GM23338 (cell line): ENCODE results near the gene CADM4. TPM values are rescaled to one million over a fixed set of nuclear protein-coding genes. Genes with fewer than 3 reads are reported as not detected.

Experiments used
- ATAC-seq: fragments of 200-7000 bp; cut with Tn5 transposase; 3 replicates; pipeline ENCODE4 v1.9.1; 2020
- DNase-seq: peaks from one replicate; pipeline ENCODE4 v3.0.0-alpha.2; 2015; ENCODE audit warnings: low spot score
- H2AFZ ChIP-seq: fragments of 200-600 bp; sonication (generic); 2 replicates; pipeline ENCODE4 v1.8.0; 2016; ENCODE audit warnings: antibody characterized with exemption, mild to moderate bottlenecking, moderate library complexity
- H3F3A ChIP-seq: fragments of 200-600 bp; sonication (generic); replicated peaks from 2 replicates; pipeline ENCODE4 v1.8.0; 2017; ENCODE audit warnings: antibody characterized with exemption, mixed run types, low read depth
- H3K27ac ChIP-seq: fragments of 200-600 bp; sonication (generic); 2 replicates; pipeline ENCODE4 v1.6.1; 2016; ENCODE audit warnings: low read depth
- H3K27me3 ChIP-seq: fragments of 200-600 bp; sonication (generic); 2 replicates; pipeline ENCODE4 v1.8.0; 2016; ENCODE audit warnings: mild to moderate bottlenecking, mixed run types, moderate library complexity; ENCODE audit not compliant: insufficient read depth
- H3K36me3 ChIP-seq: fragments of 200-600 bp; sonication (generic); 2 replicates; pipeline ENCODE4 v1.8.0; 2016; ENCODE audit warnings: mild to moderate bottlenecking; ENCODE audit not compliant: insufficient read depth
- H3K4me1 ChIP-seq: fragments of 200-600 bp; sonication (generic); 2 replicates; pipeline ENCODE4 v1.8.0; 2016; ENCODE audit warnings: mild to moderate bottlenecking, moderate library complexity; ENCODE audit not compliant: insufficient read depth
- H3K4me2 ChIP-seq: fragments of 200-600 bp; sonication (generic); 2 replicates; pipeline ENCODE4 v1.7.1; 2017; ENCODE audit warnings: mixed run types
- H3K4me3 ChIP-seq: fragments of 200-600 bp; sonication (generic); 2 replicates; pipeline ENCODE4 v1.6.1; 2016; ENCODE audit warnings: mixed run types
- H3K79me2 ChIP-seq: fragments of 200-600 bp; sonication (generic); replicated peaks from 2 replicates; pipeline ENCODE4 v1.8.0; 2017; ENCODE audit warnings: mild to moderate bottlenecking; ENCODE audit not compliant: insufficient read depth
- H3K9me2 ChIP-seq: fragments of 200-600 bp; sonication (generic); 2 replicates; pipeline ENCODE4 v1.8.0; 2017; ENCODE audit not compliant: insufficient read depth
- H4K20me1 ChIP-seq: fragments of 200-600 bp; sonication (generic); replicated peaks from 2 replicates; pipeline ENCODE4 v1.8.0; 2017; ENCODE audit warnings: mild to moderate bottlenecking; ENCODE audit not compliant: insufficient read depth
- H3K27ac Mint-ChIP-seq: 2 replicates; pipeline ENCODE4 v1.8.0; 2020; ENCODE audit warnings: inconsistent platforms, mild to moderate bottlenecking, moderate library complexity, mixed read lengths
- H3K27me3 Mint-ChIP-seq: 3 replicates; pipeline ENCODE4 v1.8.0; 2022; ENCODE audit warnings: low read depth, mild to moderate bottlenecking, moderate library complexity, mixed read lengths, inconsistent platforms; ENCODE audit not compliant: insufficient read depth, poor library complexity
- H3K36me3 Mint-ChIP-seq: 3 replicates; pipeline ENCODE4 v1.8.0; 2021; ENCODE audit warnings: low read depth, mild to moderate bottlenecking, inconsistent platforms, moderate library complexity, mixed read lengths
- H3K4me1 Mint-ChIP-seq: 3 replicates; pipeline ENCODE4 v1.8.0; 2020; ENCODE audit warnings: mild to moderate bottlenecking, inconsistent platforms, mixed read lengths
- H3K4me3 Mint-ChIP-seq: 3 replicates; pipeline ENCODE4 v1.8.0; 2021; ENCODE audit warnings: moderate library complexity, mild to moderate bottlenecking, inconsistent platforms, mixed read lengths
- H3K9me3 Mint-ChIP-seq: 3 replicates; pipeline ENCODE4 v1.8.0; 2020; ENCODE audit warnings: moderate library complexity, mild to moderate bottlenecking, inconsistent platforms, mixed read lengths
- CREB1 ChIP-seq: fragments of 250-450 bp; sonication (Bioruptor Pico); IDR thresholded peaks from 2 replicates; pipeline ENCODE4 v1.5.0; 2020; ENCODE audit warnings: low read depth, mild to moderate bottlenecking, moderate library complexity
- EZH2 ChIP-seq: fragments of 200-600 bp; sonication (generic); IDR thresholded peaks from one replicate; pipeline ENCODE4 v1.8.0; 2017; ENCODE audit warnings: antibody characterized with exemption, mild to moderate bottlenecking, low read depth; ENCODE audit not compliant: unreplicated experiment
- NANOG ChIP-seq: IDR thresholded peaks from 2 replicates; pipeline ENCODE4 v1.6.1; 2016; ENCODE audit warnings: antibody characterized with exemption, borderline replicate concordance
- POLR2AphosphoS5 ChIP-seq: IDR thresholded peaks from 2 replicates; pipeline ENCODE4 v1.6.1; 2016; ENCODE audit warnings: antibody characterized with exemption, low read depth
- ZNF114 ChIP-seq: fragments of 250-450 bp; sonication (Bioruptor Pico); IDR thresholded peaks from 2 replicates; pipeline ENCODE4 v1.5.0; 2020; ENCODE audit warnings: mild to moderate bottlenecking, moderate library complexity
- ZNF331 ChIP-seq: fragments of 250-450 bp; sonication (Bioruptor Pico); IDR thresholded peaks from 2 replicates; pipeline ENCODE4 v1.5.0; 2020; ENCODE audit warnings: low read depth, mild to moderate bottlenecking, moderate library complexity
- polyA plus RNA-seq: library from polyadenylated mRNA; unstranded; fragments of >200 nt; fragmentation: Nextera tagmentation; extraction: Ambion mirVana; gene quantifications from 2 replicates; pipeline ENCODE4 v1.2.1, GENCODE V29; 2016
- total RNA-seq: library from RNA; depleted of rRNA; stranded (reverse); fragments of >200 nt; shearing (Covaris generic); gene quantifications from 2 replicates; pipeline ENCODE4 v1.2.3, GENCODE V29; 2014
- TF ChIP-seq, protein P1 (sequence below), 2 experiments: fragments of 200-600 bp in 1 of 2; sonication (generic) in 1 of 2; conservative IDR thresholded peaks; 2 replicates each; pipeline versions ENCODE4 v1.5.1 to v1.6.1; 2016 to 2017; ENCODE audit warnings: antibody characterized with exemption in 2 of 2, low read depth in 2 of 2, mild to moderate bottlenecking in 2 of 2, moderate library complexity in 1 of 2
- TF ChIP-seq, protein P2 (sequence below): IDR thresholded peaks from 2 replicates; pipeline ENCODE4 v1.6.1; 2016; ENCODE audit warnings: antibody characterized with exemption
- TF ChIP-seq, protein P3 (sequence below): fragments of 250-450 bp; sonication (Bioruptor Pico); IDR thresholded peaks from 2 replicates; pipeline ENCODE4 v1.5.0; 2020; ENCODE audit warnings: mild to moderate bottlenecking, moderate library complexity

The CADM4 gene
- total and polyA plus RNA-seq, 2 experiments from 2014 or later = 3.7 to 21.2 TPM

DNA sequence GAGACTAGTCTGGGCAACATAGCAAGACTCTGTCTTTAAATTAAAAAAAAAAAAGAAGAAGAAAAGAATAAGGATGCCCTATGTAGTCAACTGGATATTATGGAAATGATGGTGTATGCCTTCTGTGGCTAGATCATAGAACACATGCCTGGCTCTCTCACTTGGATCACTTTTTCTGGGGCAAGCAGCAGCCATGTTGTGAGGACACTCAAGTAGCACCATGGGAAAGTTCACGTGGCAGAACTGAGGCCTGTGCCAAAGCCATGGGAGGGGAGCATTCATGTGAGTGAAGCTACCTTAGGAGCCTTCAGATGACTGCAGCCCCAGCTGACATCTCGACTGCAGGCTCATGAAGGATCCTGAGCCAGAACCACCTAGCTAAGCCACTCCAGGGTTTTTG, 18.4 kb upstream of the CADM4 start (continued):
- TF ChIP-seq NANOG (no peak), POLR2AphosphoS5 (no peak), EZH2 (no peak)
- TF ChIP-seq, protein P1, sequence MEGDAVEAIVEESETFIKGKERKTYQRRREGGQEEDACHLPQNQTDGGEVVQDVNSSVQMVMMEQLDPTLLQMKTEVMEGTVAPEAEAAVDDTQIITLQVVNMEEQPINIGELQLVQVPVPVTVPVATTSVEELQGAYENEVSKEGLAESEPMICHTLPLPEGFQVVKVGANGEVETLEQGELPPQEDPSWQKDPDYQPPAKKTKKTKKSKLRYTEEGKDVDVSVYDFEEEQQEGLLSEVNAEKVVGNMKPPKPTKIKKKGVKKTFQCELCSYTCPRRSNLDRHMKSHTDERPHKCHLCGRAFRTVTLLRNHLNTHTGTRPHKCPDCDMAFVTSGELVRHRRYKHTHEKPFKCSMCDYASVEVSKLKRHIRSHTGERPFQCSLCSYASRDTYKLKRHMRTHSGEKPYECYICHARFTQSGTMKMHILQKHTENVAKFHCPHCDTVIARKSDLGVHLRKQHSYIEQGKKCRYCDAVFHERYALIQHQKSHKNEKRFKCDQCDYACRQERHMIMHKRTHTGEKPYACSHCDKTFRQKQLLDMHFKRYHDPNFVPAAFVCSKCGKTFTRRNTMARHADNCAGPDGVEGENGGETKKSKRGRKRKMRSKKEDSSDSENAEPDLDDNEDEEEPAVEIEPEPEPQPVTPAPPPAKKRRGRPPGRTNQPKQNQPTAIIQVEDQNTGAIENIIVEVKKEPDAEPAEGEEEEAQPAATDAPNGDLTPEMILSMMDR (conservative IDR thresholded peaks at IDR 0.05; ENCODE audit: low read depth in 2 of 2) = no peak

DNA sequence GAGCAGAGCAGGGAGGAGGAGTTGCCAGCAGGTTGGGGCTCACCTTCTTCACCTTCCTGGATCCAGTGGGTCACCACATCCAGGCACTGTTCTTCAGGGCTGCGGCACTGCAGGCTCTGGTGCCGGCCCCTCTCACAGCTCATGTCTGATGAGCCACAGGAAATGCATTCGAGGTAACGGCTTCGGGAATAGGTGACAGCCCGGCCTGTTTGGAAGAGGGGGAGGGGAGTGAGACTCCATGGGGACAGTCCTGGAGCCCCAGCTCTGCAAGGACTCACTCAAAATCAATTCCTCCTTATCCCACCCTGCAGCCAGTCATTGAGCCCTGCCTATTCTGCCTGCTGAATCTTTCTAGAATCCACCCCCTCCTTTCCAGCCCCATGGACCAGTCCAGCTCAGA, 16.8 kb upstream of the CADM4 start:
- ATAC-seq = no peak
- no peaks in the 10 kb centered on the region; the same call in 1 of the 2 replicates for H4K20me1 ChIP-seq

More for the DNA sequence above, 16.8 kb upstream of the CADM4 start:
- Histone ChIP-seq H3F3A (0 out of 2 replicates have a peak, but pooled peaks cover 2% of the 10 kb centered on the region), H3K36me3 (no peaks in the 10 kb centered on the region; the same call in 1 of the 2 replicates), H3K79me2 (no peaks in the 10 kb centered on the region), H3K4me3 (no peak overlapping the region), H3K4me2 (no peak overlapping the region), H3K9me2 (no peaks in the 10 kb centered on the region), H3K27ac (no peak overlapping the region), H3K27me3 (no peaks in the 10 kb centered on the region), H2AFZ (no peak overlapping the region), H3K4me1 (no peaks in the 10 kb centered on the region; the same call in 1 of the 2 replicates)
- no peak for DNase-seq
- H3K4me1 Mint-ChIP-seq = no peaks in the 10 kb centered on the region
- H3K27ac Mint-ChIP-seq = no peak overlapping the region; the same call in 1 of the 2 replicates
- H3K4me3 Mint-ChIP-seq = no peak overlapping the region
- H3K36me3 Mint-ChIP-seq = peaks cover 80% of the 10 kb centered on the region
- H3K27me3 Mint-ChIP-seq = peaks cover 8% of the 10 kb centered on the region
- no peaks in the 10 kb centered on the region; the same call in 2 of the 3 replicates for H3K9me3 Mint-ChIP-seq
- TF ChIP-seq, protein P2, sequence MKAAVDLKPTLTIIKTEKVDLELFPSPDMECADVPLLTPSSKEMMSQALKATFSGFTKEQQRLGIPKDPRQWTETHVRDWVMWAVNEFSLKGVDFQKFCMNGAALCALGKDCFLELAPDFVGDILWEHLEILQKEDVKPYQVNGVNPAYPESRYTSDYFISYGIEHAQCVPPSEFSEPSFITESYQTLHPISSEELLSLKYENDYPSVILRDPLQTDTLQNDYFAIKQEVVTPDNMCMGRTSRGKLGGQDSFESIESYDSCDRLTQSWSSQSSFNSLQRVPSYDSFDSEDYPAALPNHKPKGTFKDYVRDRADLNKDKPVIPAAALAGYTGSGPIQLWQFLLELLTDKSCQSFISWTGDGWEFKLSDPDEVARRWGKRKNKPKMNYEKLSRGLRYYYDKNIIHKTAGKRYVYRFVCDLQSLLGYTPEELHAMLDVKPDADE = no peak
- TF ChIP-seq, protein P3, sequence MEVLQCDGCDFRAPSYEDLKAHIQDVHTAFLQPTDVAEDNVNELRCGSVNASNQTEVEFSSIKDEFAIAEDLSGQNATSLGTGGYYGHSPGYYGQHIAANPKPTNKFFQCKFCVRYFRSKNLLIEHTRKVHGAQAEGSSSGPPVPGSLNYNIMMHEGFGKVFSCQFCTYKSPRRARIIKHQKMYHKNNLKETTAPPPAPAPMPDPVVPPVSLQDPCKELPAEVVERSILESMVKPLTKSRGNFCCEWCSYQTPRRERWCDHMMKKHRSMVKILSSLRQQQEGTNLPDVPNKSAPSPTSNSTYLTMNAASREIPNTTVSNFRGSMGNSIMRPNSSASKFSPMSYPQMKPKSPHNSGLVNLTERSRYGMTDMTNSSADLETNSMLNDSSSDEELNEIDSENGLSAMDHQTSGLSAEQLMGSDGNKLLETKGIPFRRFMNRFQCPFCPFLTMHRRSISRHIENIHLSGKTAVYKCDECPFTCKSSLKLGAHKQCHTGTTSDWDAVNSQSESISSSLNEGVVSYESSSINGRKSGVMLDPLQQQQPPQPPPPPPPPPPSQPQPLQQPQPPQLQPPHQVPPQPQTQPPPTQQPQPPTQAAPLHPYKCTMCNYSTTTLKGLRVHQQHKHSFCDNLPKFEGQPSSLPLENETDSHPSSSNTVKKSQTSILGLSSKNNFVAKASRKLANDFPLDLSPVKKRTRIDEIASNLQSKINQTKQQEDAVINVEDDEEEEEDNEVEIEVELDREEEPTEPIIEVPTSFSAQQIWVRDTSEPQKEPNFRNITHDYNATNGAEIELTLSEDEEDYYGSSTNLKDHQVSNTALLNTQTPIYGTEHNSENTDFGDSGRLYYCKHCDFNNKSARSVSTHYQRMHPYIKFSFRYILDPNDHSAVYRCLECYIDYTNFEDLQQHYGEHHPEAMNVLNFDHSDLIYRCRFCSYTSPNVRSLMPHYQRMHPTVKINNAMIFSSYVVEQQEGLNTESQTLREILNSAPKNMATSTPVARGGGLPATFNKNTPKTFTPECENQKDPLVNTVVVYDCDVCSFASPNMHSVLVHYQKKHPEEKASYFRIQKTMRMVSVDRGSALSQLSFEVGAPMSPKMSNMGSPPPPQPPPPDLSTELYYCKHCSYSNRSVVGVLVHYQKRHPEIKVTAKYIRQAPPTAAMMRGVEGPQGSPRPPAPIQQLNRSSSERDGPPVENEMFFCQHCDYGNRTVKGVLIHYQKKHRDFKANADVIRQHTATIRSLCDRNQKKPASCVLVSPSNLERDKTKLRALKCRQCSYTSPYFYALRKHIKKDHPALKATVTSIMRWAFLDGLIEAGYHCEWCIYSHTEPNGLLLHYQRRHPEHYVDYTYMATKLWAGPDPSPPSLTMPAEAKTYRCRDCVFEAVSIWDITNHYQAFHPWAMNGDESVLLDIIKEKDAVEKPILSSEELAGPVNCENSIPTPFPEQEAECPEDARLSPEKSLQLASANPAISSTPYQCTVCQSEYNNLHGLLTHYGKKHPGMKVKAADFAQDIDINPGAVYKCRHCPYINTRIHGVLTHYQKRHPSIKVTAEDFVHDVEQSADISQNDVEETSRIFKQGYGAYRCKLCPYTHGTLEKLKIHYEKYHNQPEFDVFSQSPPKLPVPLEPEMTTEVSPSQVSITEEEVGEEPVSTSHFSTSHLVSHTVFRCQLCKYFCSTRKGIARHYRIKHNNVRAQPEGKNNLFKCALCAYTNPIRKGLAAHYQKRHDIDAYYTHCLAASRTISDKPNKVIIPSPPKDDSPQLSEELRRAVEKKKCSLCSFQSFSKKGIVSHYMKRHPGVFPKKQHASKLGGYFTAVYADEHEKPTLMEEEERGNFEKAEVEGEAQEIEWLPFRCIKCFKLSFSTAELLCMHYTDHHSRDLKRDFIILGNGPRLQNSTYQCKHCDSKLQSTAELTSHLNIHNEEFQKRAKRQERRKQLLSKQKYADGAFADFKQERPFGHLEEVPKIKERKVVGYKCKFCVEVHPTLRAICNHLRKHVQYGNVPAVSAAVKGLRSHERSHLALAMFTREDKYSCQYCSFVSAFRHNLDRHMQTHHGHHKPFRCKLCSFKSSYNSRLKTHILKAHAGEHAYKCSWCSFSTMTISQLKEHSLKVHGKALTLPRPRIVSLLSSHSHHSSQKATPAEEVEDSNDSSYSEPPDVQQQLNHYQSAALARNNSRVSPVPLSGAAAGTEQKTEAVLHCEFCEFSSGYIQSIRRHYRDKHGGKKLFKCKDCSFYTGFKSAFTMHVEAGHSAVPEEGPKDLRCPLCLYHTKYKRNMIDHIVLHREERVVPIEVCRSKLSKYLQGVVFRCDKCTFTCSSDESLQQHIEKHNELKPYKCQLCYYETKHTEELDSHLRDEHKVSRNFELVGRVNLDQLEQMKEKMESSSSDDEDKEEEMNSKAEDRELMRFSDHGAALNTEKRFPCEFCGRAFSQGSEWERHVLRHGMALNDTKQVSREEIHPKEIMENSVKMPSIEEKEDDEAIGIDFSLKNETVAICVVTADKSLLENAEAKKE (CRISPR knock-in tag) = no peak
- TF ChIP-seq CREB1 = no peak
- TF ChIP-seq POLR2AphosphoS5 = no peak
- no peak for TF ChIP-seq ZNF331 (CRISPR knock-in tag)
- no peak for TF ChIP-seq ZNF114
